ENCODE measurements around the gene SGCA.

SGCA gene

GRCh38 chr17:50129728-50130558 lies 35.9 kb upstream of the SGCA start, which contains the start of gene SAMD14 (continued):
- TF ChIP-seq ZBTB26 (tag by site-specific recombination; optimal IDR thresholded peaks at IDR 0.05): peak; percentile 66
- TF ChIP-seq ZNF785 (tag by site-specific recombination; IDR thresholded peaks at IDR 0.05): peak; percentile 83; the same call in 1 of the 2 replicates
- TF ChIP-seq ZNF202 (tag by site-specific recombination; IDR thresholded peaks at IDR 0.05; ENCODE audit: borderline replicate concordance): no peak
- peak; percentile 95 for TF ChIP-seq ZNF398 (tag by site-specific recombination; IDR thresholded peaks at IDR 0.05)
- peak; percentile 39; the same call in 1 of the 2 replicates for TF ChIP-seq PRDM10 (tag by site-specific recombination; IDR thresholded peaks at IDR 0.05)
- TF ChIP-seq KLF9 (tag by site-specific recombination; IDR thresholded peaks at IDR 0.05; ENCODE audit: low read depth): peak; percentile 57
- TF ChIP-seq PATZ1 (tag by site-specific recombination; IDR thresholded peaks at IDR 0.05): peak; percentile 69
- peak; percentile 52; the same call in 1 of the 2 replicates for TF ChIP-seq KLF17 (tag by site-specific recombination; IDR thresholded peaks at IDR 0.05)
- no peak for TF ChIP-seq ZNF768 (tag by site-specific recombination; IDR thresholded peaks at IDR 0.05)
- TF ChIP-seq KLF16 (tag by site-specific recombination; IDR thresholded peaks at IDR 0.05): peak; percentile 84
- no peak for TF ChIP-seq ZNF426 (tag by site-specific recombination; IDR thresholded peaks at IDR 0.05)
- TF ChIP-seq ZBTB11 (tag by site-specific recombination; conservative IDR thresholded peaks at IDR 0.05; ENCODE audit: low read depth): 0 out of 2 replicates have a peak, but pooled peaks have one; percentile 3
- no peak for TF ChIP-seq ZNF600 (tag by site-specific recombination; IDR thresholded peaks at IDR 0.05)
- TF ChIP-seq ZNF16 (tag by site-specific recombination; IDR thresholded peaks at IDR 0.05; ENCODE audit: low read depth): no peak
- TF ChIP-seq ZNF529 (tag by site-specific recombination; IDR thresholded peaks at IDR 0.05; ENCODE audit: insufficient replicate concordance): no peak
- no peak for TF ChIP-seq ZNF626 (tag by site-specific recombination; IDR thresholded peaks at IDR 0.05)
- 0 out of 2 replicates have a peak, but pooled peaks have one; percentile 24 for TF ChIP-seq ZNF324 (tag by site-specific recombination; IDR thresholded peaks at IDR 0.05)
- peak; percentile 89 for TF ChIP-seq ZNF341 (tag by site-specific recombination; IDR thresholded peaks at IDR 0.05; ENCODE audit: low read depth)
- peak; percentile 62; the same call in 1 of the 2 replicates for TF ChIP-seq ZNF76 (tag by site-specific recombination; IDR thresholded peaks at IDR 0.05; ENCODE audit: borderline replicate concordance, low read depth)
- 0 out of 2 replicates have a peak, but pooled peaks have one; percentile 56 for TF ChIP-seq ZNF837 (tag by site-specific recombination; IDR thresholded peaks at IDR 0.05)
- no peak for TF ChIP-seq ATF2 (tag by site-specific recombination; IDR thresholded peaks at IDR 0.05; ENCODE audit: low read depth)
- peak; percentile 27; the same call in 1 of the 2 replicates for TF ChIP-seq ZBTB20 (tag by site-specific recombination; IDR thresholded peaks at IDR 0.05)
